WI38 (cell line): ENCODE measurements around the gene TBC1D8.

ENCODE experiments used
- H3K4me3 ChIP-seq: 2 replicates; pipeline ENCODE4 v1.5.1; 2011; ENCODE audit warnings: low read depth, mild to moderate bottlenecking, control low read depth, low read length
- CTCF ChIP-seq: IDR thresholded peaks from 2 replicates; pipeline ENCODE4 v1.5.1; 2012; ENCODE audit warnings: low read depth, mild to moderate bottlenecking, control low read depth, low read length

Gene TBC1D8

DNA sequence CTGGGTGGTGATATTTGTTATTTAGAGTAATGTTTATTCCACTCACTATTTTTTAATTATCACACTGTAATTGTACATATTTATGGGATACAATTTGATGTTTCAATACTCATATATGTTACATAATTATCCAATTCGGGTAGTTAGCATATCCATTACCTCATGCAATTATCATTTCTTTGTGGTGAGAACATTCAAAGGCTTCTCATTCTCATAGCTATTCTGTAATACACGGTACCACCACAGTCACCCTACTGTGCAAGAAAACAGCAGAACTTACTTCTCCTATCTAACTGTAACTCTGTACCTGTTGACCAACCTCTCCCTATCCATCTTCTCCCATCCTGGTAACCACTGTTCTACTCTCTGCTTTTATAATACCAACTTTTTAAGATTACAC is 4.6 kb downstream of the TBC1D8 start:
- no peak for TF ChIP-seq CTCF
- H3K4me3 ChIP-seq: no peak overlapping the region

GRCh38 chr2:101145406-101145805 is 5.8 kb downstream of the TBC1D8 start:
- TF ChIP-seq CTCF: no peak
- H3K4me3 ChIP-seq: no peak overlapping the region

DNA sequence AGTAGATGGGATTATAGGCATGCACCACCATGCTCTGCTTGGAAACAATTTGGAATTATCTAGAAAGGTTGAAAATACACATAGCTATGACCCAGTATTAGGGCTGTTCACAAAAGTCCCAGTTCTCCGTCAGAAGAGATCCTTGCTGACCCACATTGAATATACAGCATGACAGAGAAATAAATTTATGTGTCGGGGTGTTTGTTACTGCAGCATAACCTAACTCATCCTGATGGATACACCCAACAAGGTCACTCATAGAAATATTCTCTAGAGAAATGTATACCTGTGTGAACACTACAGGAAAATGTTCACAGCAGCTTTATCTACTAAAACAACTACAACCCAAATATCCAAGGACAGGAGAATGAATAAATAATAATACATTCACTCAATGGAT is 9.0 kb downstream of the TBC1D8 start:
- no peak for TF ChIP-seq CTCF

DNA sequence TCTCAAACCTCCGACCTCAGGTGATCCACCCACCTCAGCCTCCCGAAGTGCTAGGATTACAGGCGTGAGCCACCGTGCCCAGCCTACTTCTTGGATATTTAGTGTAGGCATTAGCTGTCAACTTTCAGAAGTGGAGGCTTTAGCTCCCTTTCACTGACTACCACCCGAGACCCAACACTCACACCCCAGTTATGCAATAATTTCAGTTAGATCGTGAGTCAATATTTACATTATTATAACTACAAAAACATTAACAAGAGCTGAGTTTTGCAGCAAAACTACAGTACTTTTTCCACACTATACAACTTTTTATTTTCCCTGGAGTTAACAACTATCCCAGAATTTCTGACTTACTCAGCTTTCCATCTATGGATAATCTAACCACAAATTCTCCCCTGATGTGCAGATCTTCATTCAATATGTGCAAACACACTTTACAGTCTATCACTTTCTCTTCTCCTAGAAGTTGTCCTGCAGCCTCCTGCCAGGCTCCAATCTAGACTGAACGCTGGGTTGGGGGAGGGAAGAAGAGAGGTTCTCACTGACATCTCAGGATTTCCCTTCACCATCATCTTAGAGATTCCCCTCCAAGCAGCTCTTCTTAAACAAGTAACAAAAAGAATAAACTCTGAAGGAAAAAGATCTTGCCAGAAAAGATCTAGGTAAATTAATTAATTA is 10.1 kb downstream of the TBC1D8 start:
- 0 out of 2 replicates have a peak overlapping the region, but pooled peaks have one; percentile 10 for H3K4me3 ChIP-seq
- TF ChIP-seq CTCF: no peak

More for the DNA sequence above, 9.0 kb downstream of the TBC1D8 start:
- H3K4me3 ChIP-seq: no peak overlapping the region

DNA sequence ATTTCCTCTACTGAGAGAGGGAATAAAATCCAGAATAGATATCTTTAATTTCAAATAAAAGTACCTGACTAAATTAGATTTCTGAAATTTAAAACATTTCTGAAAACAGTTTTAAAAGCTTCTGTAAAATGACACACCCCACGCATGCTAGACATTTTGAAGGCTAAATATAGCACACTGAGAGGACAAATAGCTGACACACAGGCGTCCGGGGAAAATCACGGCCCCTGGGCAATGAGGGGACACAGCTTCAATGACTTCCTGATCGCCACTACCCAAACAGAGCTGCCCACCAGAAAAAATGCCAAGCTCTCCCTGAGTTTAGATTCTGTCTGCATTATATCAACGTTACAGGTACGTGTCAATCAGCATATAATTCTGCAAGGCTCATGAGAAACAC is 10.9 kb downstream of the TBC1D8 start:
- no peak overlapping the region for H3K4me3 ChIP-seq
- no peak for TF ChIP-seq CTCF

DNA sequence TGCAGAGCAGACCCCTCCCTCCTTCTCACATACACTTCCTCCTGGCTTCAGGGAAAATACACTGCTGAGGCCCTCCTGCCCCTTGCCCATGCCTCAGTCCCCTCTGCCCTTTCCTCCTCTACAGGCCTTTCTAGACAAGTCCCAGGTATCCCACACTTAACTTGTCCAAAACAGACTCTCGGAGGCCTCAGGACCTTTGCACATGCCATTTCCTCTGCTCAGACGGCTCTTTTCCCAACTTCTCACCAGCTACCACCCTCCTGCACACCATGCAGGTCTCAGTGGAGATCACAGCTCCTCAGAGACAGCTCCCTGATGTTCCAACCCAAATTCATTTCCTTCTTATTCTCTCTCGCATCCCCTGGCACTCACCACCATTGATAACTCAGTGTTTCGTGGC is 11.7 kb downstream of the TBC1D8 start:
- no peak overlapping the region for H3K4me3 ChIP-seq
- TF ChIP-seq CTCF: no peak

DNA sequence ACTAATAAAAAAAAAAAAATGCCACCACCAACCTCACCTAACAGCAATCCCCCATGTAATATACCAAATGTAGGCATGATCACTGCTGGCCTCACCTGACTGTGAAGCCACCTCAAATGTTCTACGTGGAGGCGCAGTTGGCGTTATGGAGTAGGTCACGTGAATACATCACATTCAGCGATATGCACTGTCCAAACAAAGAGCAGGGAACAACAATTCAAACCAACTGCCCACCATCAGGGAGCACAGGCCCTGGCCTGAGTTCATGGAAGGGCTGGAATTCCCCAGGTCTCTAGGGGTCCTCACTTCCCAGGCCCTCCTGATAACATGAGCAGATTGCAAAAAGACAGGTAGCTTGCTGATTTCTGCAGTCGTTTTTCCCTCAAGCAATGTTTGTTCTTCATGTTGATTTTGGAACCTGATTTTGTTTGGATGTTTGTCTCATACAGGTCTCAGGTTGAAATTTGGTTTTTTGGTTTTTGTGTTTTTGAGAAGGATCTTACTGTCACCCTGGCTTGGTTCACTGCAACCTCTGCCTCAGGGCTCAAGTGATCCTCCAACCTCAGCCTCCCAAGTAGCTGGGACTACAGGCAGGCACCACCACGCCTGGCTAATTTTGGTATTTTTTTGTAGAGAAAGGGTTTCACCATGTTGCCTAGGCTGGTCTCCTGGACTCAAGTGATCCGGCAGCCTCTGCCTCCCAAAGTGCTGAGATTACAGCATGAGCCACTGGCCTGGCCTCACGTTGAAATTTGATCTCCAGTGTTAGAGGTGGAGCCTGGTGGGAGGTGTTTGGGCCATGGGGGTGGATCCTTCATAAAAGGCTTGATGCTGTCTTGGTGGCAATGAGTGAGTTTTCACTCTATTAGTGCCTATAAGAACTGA is 15.5 kb downstream of the TBC1D8 start:
- no peak overlapping the region for H3K4me3 ChIP-seq
- no peak for TF ChIP-seq CTCF
